ENCODE measurements around the gene TTC9C.
"Not testable (repeated sequence)": the region's sequence is repeated elsewhere in the genome, so short reads cannot be mapped to it uniquely, and the experiment has no call there.

Gene TTC9C

DNA sequence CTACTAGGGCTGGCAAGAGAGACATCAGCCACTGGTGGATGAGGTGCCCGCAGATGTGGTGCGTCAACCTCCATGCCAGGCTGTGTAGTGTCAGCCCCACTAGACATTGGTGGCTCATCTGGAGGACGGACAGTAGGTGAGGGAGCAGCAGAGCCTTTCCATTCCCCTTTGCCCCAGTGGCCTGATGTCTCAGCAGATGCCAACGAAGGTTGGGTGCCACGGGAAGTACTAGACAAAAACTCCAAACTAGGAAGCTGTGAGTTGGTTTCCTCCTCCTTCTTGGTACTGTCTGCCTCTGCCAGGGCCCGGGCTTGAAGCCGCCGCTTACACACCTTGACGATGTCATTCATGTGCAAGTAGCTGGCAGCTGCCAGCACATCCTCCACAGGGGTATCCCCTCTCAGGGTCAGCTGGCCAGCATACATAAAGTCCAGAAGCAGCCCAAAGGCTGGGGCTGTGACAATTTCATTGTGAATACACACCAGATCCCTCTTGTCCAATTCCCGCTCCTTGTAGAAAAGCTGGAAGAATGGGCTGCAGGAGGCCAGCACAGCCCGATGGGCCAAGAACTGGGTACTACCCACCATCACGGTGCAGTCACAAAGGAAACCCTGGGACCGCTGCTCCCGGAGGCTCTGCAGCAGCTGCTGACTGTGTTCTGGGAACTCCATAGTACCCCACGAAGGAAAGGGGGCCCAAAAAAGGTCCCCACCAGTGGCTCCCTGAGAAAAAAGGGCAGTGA, 24.9 kb downstream of the TTC9C start:
- TF ChIP-seq CTCF (conservative IDR thresholded peaks at IDR 0.05; ENCODE audit: low read depth, low read length), result no peak
- H3K4me3 ChIP-seq (ENCODE audit: low read length), result peak overlapping the region; percentile 97
- DNase-seq (ENCODE audit: low read depth), result no peak

DNA sequence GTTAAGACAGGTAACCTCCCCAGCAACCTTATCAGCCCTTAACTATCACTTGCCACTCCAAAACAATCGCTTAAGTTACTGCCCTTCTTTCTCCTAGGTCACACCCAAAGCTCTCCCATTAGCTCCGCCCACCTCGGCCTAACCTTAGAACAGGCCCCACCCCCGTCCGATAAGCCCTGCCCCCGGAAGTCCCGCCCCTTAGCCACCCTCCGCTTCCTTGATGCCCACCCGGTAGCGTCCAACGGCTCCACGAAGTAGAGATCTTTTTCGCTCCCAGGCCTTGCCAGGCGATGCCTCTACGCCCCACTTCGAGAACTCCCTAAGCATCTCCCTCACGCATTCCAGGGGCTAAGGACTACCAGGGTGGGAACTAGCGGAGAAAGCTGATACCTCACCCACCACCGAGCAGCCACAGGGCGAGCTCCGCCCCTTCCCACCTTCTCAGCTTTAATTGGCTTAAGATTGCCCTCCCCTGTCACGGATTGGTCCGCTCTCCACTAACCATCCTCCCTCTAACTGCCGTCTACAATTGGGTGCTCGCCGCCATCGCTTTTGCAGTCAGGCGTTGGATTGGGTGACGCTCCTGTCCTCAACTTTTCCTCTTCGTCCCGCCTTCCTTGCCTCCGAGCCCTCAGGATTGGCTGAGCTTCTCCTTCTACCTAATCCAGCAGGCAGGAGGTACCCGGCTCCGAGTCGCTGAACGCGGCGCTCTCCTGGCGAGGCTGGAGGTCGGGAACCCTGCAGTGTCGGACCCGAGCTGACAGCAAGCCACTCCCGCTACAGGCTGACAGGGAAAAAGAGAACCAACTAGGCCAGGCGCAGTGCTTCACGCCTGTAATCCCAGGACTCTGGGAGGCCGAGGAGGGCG, 25.7 kb downstream of the TTC9C start, which contains the start of gene ZBTB3:
Gene ZBTB3, minus strand, starts transcription at position 425 of the 868 bp plus-strand sequence. CDS start 496 bp downstream, outside the sequence.
- peak; percentile 99 for DNase-seq (ENCODE audit: low read depth)
- TF ChIP-seq CTCF (conservative IDR thresholded peaks at IDR 0.05; ENCODE audit: low read depth, low read length), result no peak
- peak within 1 kb of the TSS; percentile 97 for H3K4me3 ChIP-seq (ENCODE audit: low read length)

DNA sequence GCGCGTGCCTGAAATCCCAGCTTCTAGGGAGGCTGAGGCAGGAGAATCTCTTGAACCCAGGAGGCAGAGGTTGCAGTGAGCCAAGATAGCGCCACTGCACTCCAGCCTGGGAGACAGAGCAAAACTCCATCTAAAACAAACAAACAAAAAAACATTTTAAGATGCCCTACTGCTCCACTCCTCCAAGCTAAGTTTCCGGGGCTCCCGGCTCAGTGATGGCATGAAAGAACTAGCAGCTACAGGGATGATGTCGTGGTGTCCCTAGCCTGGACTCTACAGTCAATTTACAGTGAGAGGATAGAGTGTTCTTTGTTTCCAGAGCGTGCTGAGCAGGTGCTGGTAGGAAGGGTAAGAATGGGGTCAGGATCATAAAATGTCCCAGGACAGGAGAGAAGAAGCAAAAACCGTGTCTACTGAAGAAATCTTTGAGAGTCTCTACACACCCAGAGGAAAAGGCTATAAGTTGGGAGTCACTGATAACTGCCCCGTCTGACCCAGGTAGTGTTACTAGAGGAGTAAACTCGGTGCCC, 26.9 kb downstream of the TTC9C start:
- TF ChIP-seq CTCF (conservative IDR thresholded peaks at IDR 0.05; ENCODE audit: low read depth, low read length), result no peak
- no peak overlapping the region for H3K4me3 ChIP-seq (ENCODE audit: low read length)
- DNase-seq (ENCODE audit: low read depth), result no peak

GRCh38 chr11:62757846-62758788, 29.8 kb downstream of the TTC9C start:
- no peak overlapping the region for H3K4me3 ChIP-seq (ENCODE audit: low read length)
- no peak for DNase-seq (ENCODE audit: low read depth)
- TF ChIP-seq CTCF (conservative IDR thresholded peaks at IDR 0.05; ENCODE audit: low read depth, low read length), result no peak

DNA sequence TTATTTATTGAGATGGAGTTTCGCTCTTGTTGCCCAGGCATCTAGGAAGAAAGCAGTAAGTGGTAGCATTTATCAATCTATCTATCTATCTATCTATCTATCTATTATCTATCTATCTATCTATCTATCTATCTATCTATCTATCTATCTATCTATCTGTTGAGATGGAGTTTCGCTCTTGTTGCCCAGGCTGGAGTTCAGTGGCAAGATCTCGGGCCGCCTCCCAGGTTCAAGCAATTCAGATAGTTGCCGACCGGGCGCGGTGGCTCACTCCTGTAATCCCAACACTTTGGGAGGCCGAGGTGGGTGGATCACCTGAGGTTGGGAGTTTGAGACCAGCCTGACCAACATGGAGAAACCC, 32.6 kb downstream of the TTC9C start:
- peak overlapping the region; percentile 92 for H3K4me3 ChIP-seq (ENCODE audit: low read length)
- DNase-seq (ENCODE audit: low read depth), result not testable (repeated sequence)

GRCh38 chr11:62770778-62771143, 42.5 kb downstream of the TTC9C start:
- peak overlapping the region; percentile 76 for H3K4me3 ChIP-seq (ENCODE audit: low read length)
- TF ChIP-seq CTCF (conservative IDR thresholded peaks at IDR 0.05; ENCODE audit: low read depth, low read length), result no peak
- DNase-seq (ENCODE audit: low read depth), result no peak

Measured in retinal pigment epithelial cell (primary cell).